ENCODE data around the gene AIF1L. TPM values are rescaled to one million over a fixed set of nuclear protein-coding genes. Genes with fewer than 3 reads are reported as not detected.

The AIF1L gene
- total RNA-seq (2014; rRNA removed) = 23.7 and 27.0 TPM in 2 replicates
- percentile 51 among the genes with signal in this experiment for Bru-seq, nascent RNA
- BruChase-seq, experiment 1, labeled RNA remaining after a 6-hour chase = percentile 70 among the genes with signal in this experiment
- percentile 56 among the genes with signal in this experiment for BruChase-seq, experiment 2, labeled RNA remaining after a 2-hour chase
- long read RNA-seq, transcript AIF1L-201 (6 exons, 3,364 nt) = major isoform, 35 of 55 reads
- long read RNA-seq, partial matches to known transcripts = 6 of 55 reads
- long read RNA-seq, other reads (novel, unspliced or antisense) = 14 of 55 reads

DNA sequence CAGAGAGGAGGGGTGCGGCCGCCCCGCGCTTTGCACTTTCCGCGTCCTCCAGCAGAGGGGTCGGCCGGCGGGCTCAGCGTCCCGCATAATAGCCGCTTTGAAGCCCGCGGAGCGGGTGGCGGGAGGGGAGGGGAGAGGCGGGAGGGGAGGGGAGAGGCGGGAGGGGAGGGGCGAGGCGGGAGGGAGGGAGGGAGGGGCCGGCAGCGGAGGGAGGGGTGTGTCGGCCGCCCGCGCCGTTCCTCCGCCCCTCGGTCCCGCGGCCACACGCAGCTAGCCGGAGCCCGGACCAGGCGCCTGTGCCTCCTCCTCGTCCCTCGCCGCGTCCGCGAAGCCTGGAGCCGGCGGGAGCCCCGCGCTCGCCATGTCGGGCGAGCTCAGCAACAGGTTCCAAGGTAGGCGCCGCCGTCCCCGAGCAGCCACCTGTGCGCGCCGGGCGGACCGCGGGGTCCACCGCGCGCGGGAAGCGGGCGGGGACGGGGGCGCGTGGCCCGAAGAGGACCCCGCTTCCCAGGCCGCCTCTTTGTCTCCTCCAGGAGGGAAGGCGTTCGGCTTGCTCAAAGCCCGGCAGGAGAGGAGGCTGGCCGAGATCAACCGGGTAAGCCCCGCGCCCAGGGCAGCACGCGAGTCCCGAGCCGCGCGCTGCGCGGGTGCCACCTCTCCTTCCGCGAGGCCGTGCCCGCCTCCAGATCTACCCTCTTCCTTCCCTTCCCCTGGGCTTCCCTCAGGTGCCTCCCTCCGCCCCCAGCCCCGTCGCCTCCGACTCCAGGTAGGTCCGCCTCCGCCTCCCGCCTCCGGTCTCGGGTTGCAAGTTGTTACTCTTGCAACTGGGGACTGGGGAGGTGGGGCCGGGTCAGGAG lies at the start of gene AIF1L:
TSS of gene AIF1L (plus strand) at position 263 of the 857 bp plus-strand sequence. CDS start at position 362, 99 bp downstream.
- POLR2A ChIA-PET (ENCODE audit: unreplicated experiment) = interaction anchor here (0.6 to 0.9 kb wide), 2 partner anchors 29 kb away, joined by 3 to 5 read pairs; partner anchors contain the start of gene NUP214
- peak within 1 kb of the TSS; percentile 31; the same call in 1 of the 2 replicates for H3K9ac ChIP-seq (ENCODE audit: low read length)

DNA sequence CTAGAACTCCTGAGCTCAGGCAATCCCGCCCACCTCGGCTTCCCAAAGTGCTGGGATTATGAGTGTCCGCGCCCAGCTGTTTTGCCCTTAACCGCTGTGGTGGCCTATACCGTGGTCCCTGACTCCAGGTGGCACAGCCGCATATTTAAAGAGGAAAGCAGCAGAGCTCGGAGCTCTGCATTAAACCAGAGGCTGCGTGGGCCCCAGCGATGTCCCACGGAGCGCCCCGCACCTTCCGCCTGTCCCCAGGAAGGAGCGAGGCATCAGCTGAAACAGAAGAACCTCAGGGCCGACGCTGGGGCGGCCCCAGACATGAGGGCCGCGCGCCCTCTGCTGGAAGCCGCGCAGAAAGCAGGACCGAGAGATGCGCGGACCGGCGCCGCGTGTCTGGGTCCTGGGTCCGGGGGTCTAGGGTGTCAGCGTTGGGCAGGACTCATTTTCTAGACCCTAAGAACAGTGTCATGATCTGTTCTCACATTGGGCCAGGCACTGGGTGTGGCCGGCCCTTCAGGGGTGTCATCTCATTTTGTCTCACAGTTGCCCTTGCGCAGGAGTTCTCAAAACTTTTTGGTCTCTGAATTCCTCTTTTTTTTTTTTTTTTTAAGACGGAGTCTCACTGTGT lies 49.6 kb upstream of the AIF1L start:
- Histone ChIP-seq H3K9me2 (replicated peaks; ENCODE audit: low read length) (no peaks in the 10 kb centered on the region), H3K79me2 (ENCODE audit: low read length) (no peaks in the 10 kb centered on the region), H3K4me3 (ENCODE audit: low read length) (no peak overlapping the region), H3K4me2 (ENCODE audit: low read length) (peak overlapping the region; percentile 64), H3F3A (ENCODE audit: low read length, unreplicated experiment) (no peaks in the 10 kb centered on the region), H3K9me3 (ENCODE audit: low read length) (no peaks in the 10 kb centered on the region), H3K36me3 (ENCODE audit: low read depth, low read length) (no peaks in the 10 kb centered on the region), H3K9ac (ENCODE audit: low read length) (no peak overlapping the region), H4K20me1 (ENCODE audit: low read length) (no peaks in the 10 kb centered on the region), H3K4me1 (ENCODE audit: insufficient read depth, low read length) (no peaks in the 10 kb centered on the region), H3K27ac (ENCODE audit: low read length) (no peak overlapping the region), H2AFZ (ENCODE audit: low read length) (peak overlapping the region; percentile 67), H3K27me3 (ENCODE audit: low read length) (no peaks in the 10 kb centered on the region)
- DNase-seq = peak; percentile 69
- CTCF ChIA-PET = interaction anchor here (0.6 to 1.8 kb wide), 3 partner anchors 18 to 180 kb away, joined by 4 to 7 read pairs (median 6); no protein-coding TSS in a partner anchor
- BruUV-seq (replicated peaks) = no TSS peak
- TF ChIP-seq, protein P1, sequence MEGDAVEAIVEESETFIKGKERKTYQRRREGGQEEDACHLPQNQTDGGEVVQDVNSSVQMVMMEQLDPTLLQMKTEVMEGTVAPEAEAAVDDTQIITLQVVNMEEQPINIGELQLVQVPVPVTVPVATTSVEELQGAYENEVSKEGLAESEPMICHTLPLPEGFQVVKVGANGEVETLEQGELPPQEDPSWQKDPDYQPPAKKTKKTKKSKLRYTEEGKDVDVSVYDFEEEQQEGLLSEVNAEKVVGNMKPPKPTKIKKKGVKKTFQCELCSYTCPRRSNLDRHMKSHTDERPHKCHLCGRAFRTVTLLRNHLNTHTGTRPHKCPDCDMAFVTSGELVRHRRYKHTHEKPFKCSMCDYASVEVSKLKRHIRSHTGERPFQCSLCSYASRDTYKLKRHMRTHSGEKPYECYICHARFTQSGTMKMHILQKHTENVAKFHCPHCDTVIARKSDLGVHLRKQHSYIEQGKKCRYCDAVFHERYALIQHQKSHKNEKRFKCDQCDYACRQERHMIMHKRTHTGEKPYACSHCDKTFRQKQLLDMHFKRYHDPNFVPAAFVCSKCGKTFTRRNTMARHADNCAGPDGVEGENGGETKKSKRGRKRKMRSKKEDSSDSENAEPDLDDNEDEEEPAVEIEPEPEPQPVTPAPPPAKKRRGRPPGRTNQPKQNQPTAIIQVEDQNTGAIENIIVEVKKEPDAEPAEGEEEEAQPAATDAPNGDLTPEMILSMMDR (conservative IDR thresholded peaks at IDR 0.05; ENCODE audit: low read depth, low read length) = peak; percentile 83
- no peak for TF ChIP-seq EZH2phosphoT487 (IDR thresholded peaks at IDR 0.05; ENCODE audit: borderline replicate concordance, low read length)
- POLR2A ChIA-PET (ENCODE audit: unreplicated experiment) = no interaction called here
- intact Hi-C loops (cut with micrococcal nuclease) = loop anchor here (5.0 kb wide), 1 partner anchor 39 kb away; the partner anchor contains the start of gene LAMC3
- ATAC-seq = peak; percentile 89

More for the DNA sequence above, at the start of gene AIF1L:
- H3K36me3 ChIP-seq (ENCODE audit: low read depth, low read length) = no peaks in the 10 kb centered on the region
- H3K27me3 ChIP-seq (ENCODE audit: low read length) = no peaks in the 10 kb centered on the region
- H3K27ac ChIP-seq (ENCODE audit: low read length) = no peak within 1 kb of the TSS
- peak within 1 kb of the TSS; percentile 73 for H3K4me3 ChIP-seq (ENCODE audit: low read length)
- DNase-seq (peak; percentile 62), ATAC-seq (peak; percentile 58)
- H3K4me1 ChIP-seq (ENCODE audit: insufficient read depth, low read length) = 0 out of 2 replicates have a peak, but pooled peaks cover 6% of the 10 kb centered on the region
- peak within 1 kb of the TSS; percentile 90 for H3K4me2 ChIP-seq (ENCODE audit: low read length)
- H4K20me1 ChIP-seq (ENCODE audit: low read length) = no peaks in the 10 kb centered on the region
- H2AFZ ChIP-seq (ENCODE audit: low read length) = peak within 1 kb of the TSS; percentile 89
- TF ChIP-seq EZH2phosphoT487 (IDR thresholded peaks at IDR 0.05; ENCODE audit: borderline replicate concordance, low read length) = no peak
- TF ChIP-seq, protein P1 (conservative IDR thresholded peaks at IDR 0.05; ENCODE audit: low read depth, low read length) = no peak
- no peak for TF ChIP-seq EZH2 (IDR thresholded peaks at IDR 0.05; ENCODE audit: low read length, unreplicated experiment)
- no peaks in the 10 kb centered on the region for H3K9me2 ChIP-seq (replicated peaks; ENCODE audit: low read length)
- no peaks in the 10 kb centered on the region for H3K9me3 ChIP-seq (ENCODE audit: low read length)
- BruUV-seq (replicated peaks) = no TSS peak
- CTCF ChIA-PET = interaction anchor here (1.0 kb wide), 1 partner anchor 50 kb away, joined by 4 read pairs; no protein-coding TSS in a partner anchor
- intact Hi-C loops (cut with micrococcal nuclease) = no loop called here
- no peaks in the 10 kb centered on the region for H3K79me2 ChIP-seq (ENCODE audit: low read length)
- H3F3A ChIP-seq (ENCODE audit: low read length, unreplicated experiment) = no peaks in the 10 kb centered on the region

Data from PC-3 (cell line).